C1 segment of cervical spinal cord (tissue), 14 donors: ENCODE results near the gene DDX6.

Experiments used
- DNase-seq, 14 donors: peaks; one replicate each; lab custom pipeline; 2025; lab: John Stamatoyannopoulos, UW

Gene DDX6

DNA sequence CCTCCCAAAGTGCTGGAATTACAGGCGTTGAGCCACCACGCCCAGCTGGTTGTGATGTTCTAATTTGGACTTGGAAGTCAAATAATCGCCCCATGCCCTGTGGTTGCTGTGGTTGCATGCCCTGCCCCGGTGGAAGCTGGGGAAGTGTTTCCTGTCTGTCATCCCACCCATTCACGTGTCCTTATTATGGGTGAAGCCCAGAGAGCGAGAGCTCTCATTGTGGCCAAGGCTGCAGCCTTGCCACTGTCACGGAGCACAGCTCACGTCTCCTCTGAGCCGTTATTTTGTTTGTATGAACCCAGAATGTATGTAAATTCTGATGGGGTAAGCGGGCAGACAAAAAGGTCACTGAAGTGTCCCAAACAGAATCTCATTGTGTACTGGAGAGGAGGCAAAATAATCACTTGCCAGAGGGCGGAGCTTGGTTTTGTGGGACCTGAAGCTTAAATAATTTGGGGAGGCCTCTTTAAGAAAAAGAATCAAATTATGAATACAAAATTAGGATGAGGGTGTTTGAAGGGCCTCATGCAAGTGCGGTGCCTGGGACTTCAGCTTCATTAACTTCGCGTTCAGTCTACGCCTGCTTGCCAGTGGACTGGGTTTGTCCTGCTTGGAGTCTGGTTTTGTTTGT lies 85.7 kb downstream of the DDX6 start:
- DNase-seq, result peak in 11 of 14 donors; percentile 24 to 71 (median 53)

DNA sequence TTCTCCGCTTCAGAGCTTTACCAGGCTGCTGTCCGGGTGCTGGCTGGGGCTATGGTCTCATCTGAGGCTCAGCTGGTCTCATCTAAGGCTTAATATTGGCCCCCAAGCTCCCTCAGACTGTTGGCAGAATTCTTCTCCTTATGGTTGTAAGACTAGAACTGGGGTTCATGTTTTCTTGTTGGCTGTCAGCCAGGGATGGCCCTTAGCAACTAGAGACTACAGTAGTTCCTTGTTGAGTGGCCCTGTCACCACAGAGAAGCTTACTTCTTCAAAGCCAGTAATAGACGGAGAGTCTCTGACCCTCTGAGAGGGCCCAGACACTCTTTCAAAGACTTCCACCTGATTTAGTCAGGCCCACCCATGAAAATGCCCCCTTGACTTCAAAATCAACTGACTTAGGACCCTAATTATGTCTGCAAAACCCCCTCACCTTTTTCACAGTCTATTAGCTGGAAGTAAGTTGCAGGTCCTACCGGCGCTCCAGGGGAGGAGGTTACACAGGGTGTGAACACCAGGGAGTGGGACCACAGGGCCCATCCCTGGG lies 87.3 kb downstream of the DDX6 start:
- DNase-seq, result peak in 4 of 14 donors; percentile 15 to 45 (median 28)

DNA sequence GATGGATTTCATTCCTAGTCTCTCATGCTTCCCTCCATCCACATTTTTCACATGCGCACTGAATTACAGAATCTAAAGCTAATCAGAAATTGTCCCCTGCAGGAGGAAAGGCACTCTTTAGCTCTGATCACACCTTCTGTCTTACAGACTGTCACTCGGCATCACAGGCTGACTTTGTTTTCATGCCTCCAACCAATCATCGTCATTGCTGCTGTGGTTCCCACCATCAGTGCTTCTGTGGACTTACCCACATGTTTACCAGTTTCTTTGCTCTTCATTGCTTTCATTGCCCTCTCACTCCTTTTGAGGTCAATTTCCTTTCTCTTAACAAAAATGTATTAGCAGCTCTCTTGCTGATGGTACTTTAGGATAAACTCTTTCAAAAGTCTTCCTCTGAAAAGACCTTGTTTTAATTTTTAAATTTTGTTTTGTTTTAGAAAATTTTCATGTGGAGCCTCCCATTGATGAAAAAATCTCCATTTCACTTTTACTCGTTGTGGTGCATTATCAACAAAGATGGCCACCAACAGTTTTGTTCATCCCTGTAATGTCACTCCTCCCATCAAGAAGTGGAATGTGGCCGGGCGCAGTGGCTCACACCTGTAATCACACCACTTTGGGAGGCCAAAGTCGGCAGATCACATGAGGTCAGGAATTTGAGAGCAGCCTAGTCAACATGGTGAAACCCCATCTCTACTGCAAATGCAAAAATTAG lies 91.3 kb downstream of the DDX6 start:
- DNase-seq, result no peak
